GM18499 (cell line): ENCODE measurements around the gene PSMD7.

Experiments used
- ATAC-seq: cut with Tn5 transposase; IDR thresholded peaks from one replicate; pipeline ENCODE4 v1.9.1; 2021; ENCODE audit warnings: moderate number of reproducible peaks; ENCODE audit not compliant: insufficient read depth, unreplicated experiment

PSMD7 gene

GRCh38 chr16:74296432-74297144 is at the start of gene PSMD7:
PSMD7 (plus strand) TSS chr16:74296814; CDS start chr16:74296915, 101 bp downstream.
- ATAC-seq = peak; percentile 87

GRCh38 chr16:74249254-74249653 is 47.4 kb upstream of the PSMD7 start:
- no peak for ATAC-seq

GRCh38 chr16:74249846-74250245 is 46.8 kb upstream of the PSMD7 start:
- no peak for ATAC-seq

- ATAC-seq = no peak
Observed at GRCh38 chr16:74252329-74252728, 44.3 kb upstream of the PSMD7 start.

- no peak for ATAC-seq
Observed at GRCh38 chr16:74253161-74253938, 43.3 kb upstream of the PSMD7 start.

- ATAC-seq = no peak
Observed at GRCh38 chr16:74257061-74257460, 39.6 kb upstream of the PSMD7 start.

- ATAC-seq = no peak
Observed at GRCh38 chr16:74261068-74261467, 35.5 kb upstream of the PSMD7 start.

GRCh38 chr16:74264811-74265210 is 31.8 kb upstream of the PSMD7 start:
- ATAC-seq = no peak

- ATAC-seq = no peak
Observed at GRCh38 chr16:74268372-74268782, 28.2 kb upstream of the PSMD7 start.

- no peak for ATAC-seq
Observed at GRCh38 chr16:74271872-74272271, 24.7 kb upstream of the PSMD7 start.

- ATAC-seq = no peak
Observed at GRCh38 chr16:74275031-74275636, 21.5 kb upstream of the PSMD7 start.

GRCh38 chr16:74275711-74276110 is 20.9 kb upstream of the PSMD7 start:
- no peak for ATAC-seq

- no peak for ATAC-seq
Observed at GRCh38 chr16:74277974-74278373, 18.6 kb upstream of the PSMD7 start.

- ATAC-seq = no peak
Observed at GRCh38 chr16:74279266-74279665, 17.3 kb upstream of the PSMD7 start.

- ATAC-seq = no peak
Observed at GRCh38 chr16:74279805-74280204, 16.8 kb upstream of the PSMD7 start.

- ATAC-seq = no peak
Observed at GRCh38 chr16:74280448-74280847, 16.2 kb upstream of the PSMD7 start.

- no peak for ATAC-seq
Observed at GRCh38 chr16:74281300-74281699, 15.3 kb upstream of the PSMD7 start.

GRCh38 chr16:74283716-74284115 is 12.9 kb upstream of the PSMD7 start:
- no peak for ATAC-seq

GRCh38 chr16:74288065-74288464 is 8.5 kb upstream of the PSMD7 start:
- ATAC-seq = no peak

- ATAC-seq = no peak
Observed at GRCh38 chr16:74290356-74290755, 6.3 kb upstream of the PSMD7 start.

- no peak for ATAC-seq
Observed at GRCh38 chr16:74291176-74291575, 5.4 kb upstream of the PSMD7 start.
